ENCODE measurements around the gene ERGIC3. TPM values are rescaled to one million over a fixed set of nuclear protein-coding genes. Genes with fewer than 3 reads are reported as not detected.

Gene ERGIC3
- total and polyA plus RNA-seq, 2 of the 13 experiments (the other 11 are each of a cell fraction or from before 2014, with no cell fraction given): 407 to 670 TPM

- no peak for TF ChIP-seq ZNF275 (CRISPR knock-in tag; IDR thresholded peaks at IDR 0.05; ENCODE audit: borderline replicate concordance)
- no peak for TF ChIP-seq REPIN1 (CRISPR knock-in tag; IDR thresholded peaks at IDR 0.05; ENCODE audit: borderline replicate concordance, low read depth)
- TF ChIP-seq RFX3 (CRISPR knock-in tag; IDR thresholded peaks at IDR 0.05): no peak
- TF ChIP-seq HMGXB4 (CRISPR knock-in tag; IDR thresholded peaks at IDR 0.05; ENCODE audit: borderline replicate concordance in 1 of 2, low read depth in 1 of 2): no peak
- peak; percentile 75 for TF ChIP-seq NR2F6 (IDR thresholded peaks at IDR 0.05)
- TF ChIP-seq NR2F6 (CRISPR knock-in tag; IDR thresholded peaks at IDR 0.05): no peak
- no peak for TF ChIP-seq HOXA9 (CRISPR knock-in tag; IDR thresholded peaks at IDR 0.05; ENCODE audit: borderline replicate concordance)
- TF ChIP-seq HBP1 (CRISPR knock-in tag; IDR thresholded peaks at IDR 0.05; ENCODE audit: low read depth): no peak
- TF ChIP-seq ZNF704 (CRISPR knock-in tag; IDR thresholded peaks at IDR 0.05; ENCODE audit: borderline replicate concordance): no peak
- no peak for TF ChIP-seq DBP (CRISPR knock-in tag; IDR thresholded peaks at IDR 0.05; ENCODE audit: not compliant biosample characterization)
- TF ChIP-seq MTA1 (CRISPR knock-in tag; IDR thresholded peaks at IDR 0.05; ENCODE audit: borderline replicate concordance): no peak
- no peak for TF ChIP-seq ZNF121 (CRISPR knock-in tag; IDR thresholded peaks at IDR 0.05)
- no peak for TF ChIP-seq THYN1 (CRISPR knock-in tag; IDR thresholded peaks at IDR 0.05; ENCODE audit: borderline replicate concordance, low read depth)
- TF ChIP-seq ZNF615 (CRISPR knock-in tag; IDR thresholded peaks at IDR 0.05; ENCODE audit: borderline replicate concordance): no peak
- no peak for TF ChIP-seq ZSCAN29 (CRISPR knock-in tag; conservative IDR thresholded peaks at IDR 0.05)
- no peak for TF ChIP-seq ZNF597 (CRISPR knock-in tag; IDR thresholded peaks at IDR 0.05)
- TF ChIP-seq HNF4A (CRISPR knock-in tag; IDR thresholded peaks at IDR 0.05): peak; percentile 50; the same call in 1 of the 2 replicates
- TF ChIP-seq MIER2 (CRISPR knock-in tag; IDR thresholded peaks at IDR 0.05): no peak
- TF ChIP-seq REXO4 (CRISPR knock-in tag; IDR thresholded peaks at IDR 0.05; ENCODE audit: borderline replicate concordance): no peak
- peak; percentile 79 for TF ChIP-seq NR2C2 (CRISPR knock-in tag; IDR thresholded peaks at IDR 0.05; ENCODE audit: borderline replicate concordance)
- TF ChIP-seq ISL2 (CRISPR knock-in tag; IDR thresholded peaks at IDR 0.05): no peak
- no peak for TF ChIP-seq ZNF260 (CRISPR knock-in tag; IDR thresholded peaks at IDR 0.05; ENCODE audit: borderline replicate concordance, low read depth)
These were observed 62.0 kb downstream of the ERGIC3 start (continued) for GRCh38 chr20:35603695-35604448.
